Aortic smooth muscle cell (primary cell): ENCODE results near the gene RAB3GAP2. TPM values are rescaled to one million over a fixed set of nuclear protein-coding genes. Genes with fewer than 3 reads are reported as not detected.

ENCODE experiments used
- total RNA-seq: library from RNA; depleted of rRNA; stranded (reverse); fragments of >200 nt; gene quantifications from 2 replicates; pipeline ENCODE4 v1.2.3, GENCODE V29; 2014

The RAB3GAP2 gene, protein sequence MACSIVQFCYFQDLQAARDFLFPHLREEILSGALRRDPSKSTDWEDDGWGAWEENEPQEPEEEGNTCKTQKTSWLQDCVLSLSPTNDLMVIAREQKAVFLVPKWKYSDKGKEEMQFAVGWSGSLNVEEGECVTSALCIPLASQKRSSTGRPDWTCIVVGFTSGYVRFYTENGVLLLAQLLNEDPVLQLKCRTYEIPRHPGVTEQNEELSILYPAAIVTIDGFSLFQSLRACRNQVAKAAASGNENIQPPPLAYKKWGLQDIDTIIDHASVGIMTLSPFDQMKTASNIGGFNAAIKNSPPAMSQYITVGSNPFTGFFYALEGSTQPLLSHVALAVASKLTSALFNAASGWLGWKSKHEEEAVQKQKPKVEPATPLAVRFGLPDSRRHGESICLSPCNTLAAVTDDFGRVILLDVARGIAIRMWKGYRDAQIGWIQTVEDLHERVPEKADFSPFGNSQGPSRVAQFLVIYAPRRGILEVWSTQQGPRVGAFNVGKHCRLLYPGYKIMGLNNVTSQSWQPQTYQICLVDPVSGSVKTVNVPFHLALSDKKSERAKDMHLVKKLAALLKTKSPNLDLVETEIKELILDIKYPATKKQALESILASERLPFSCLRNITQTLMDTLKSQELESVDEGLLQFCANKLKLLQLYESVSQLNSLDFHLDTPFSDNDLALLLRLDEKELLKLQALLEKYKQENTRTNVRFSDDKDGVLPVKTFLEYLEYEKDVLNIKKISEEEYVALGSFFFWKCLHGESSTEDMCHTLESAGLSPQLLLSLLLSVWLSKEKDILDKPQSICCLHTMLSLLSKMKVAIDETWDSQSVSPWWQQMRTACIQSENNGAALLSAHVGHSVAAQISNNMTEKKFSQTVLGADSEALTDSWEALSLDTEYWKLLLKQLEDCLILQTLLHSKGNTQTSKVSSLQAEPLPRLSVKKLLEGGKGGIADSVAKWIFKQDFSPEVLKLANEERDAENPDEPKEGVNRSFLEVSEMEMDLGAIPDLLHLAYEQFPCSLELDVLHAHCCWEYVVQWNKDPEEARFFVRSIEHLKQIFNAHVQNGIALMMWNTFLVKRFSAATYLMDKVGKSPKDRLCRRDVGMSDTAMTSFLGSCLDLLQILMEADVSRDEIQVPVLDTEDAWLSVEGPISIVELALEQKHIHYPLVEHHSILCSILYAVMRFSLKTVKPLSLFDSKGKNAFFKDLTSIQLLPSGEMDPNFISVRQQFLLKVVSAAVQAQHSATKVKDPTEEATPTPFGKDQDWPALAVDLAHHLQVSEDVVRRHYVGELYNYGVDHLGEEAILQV (N-terminal part only)
- total RNA-seq: 35.0 and 40.8 TPM in 2 replicates

GRCh38 chr1:220272047-220272840 is at the start of gene RAB3GAP2:
Gene RAB3GAP2, minus strand, starts transcription at chr1:220272453. Its CDS starts 116 bp downstream, at chr1:220272337.

Other genes with a start within 250 kb of the RAB3GAP2 start
- 187 and 204 TPM in 2 replicates for gene EPRS1, start 225.9 kb downstream of the RAB3GAP2 start, total RNA-seq
- gene BPNT1, start 182.7 kb downstream of the RAB3GAP2 start, total RNA-seq: 22.6 and 26.2 TPM in 2 replicates
- gene IARS2, start 178.3 kb downstream of the RAB3GAP2 start, total RNA-seq: 119 and 124 TPM in 2 replicates